Measurements from ENCODE around the gene ADAMTS6. TPM values are rescaled to one million over a fixed set of nuclear protein-coding genes. Genes with fewer than 3 reads are reported as not detected.

The ADAMTS6 gene
- polyA plus RNA-seq, 2 of the 4 experiments (the other 2 are of a cell fraction) = 0.22 to 0.66 TPM

DNA sequence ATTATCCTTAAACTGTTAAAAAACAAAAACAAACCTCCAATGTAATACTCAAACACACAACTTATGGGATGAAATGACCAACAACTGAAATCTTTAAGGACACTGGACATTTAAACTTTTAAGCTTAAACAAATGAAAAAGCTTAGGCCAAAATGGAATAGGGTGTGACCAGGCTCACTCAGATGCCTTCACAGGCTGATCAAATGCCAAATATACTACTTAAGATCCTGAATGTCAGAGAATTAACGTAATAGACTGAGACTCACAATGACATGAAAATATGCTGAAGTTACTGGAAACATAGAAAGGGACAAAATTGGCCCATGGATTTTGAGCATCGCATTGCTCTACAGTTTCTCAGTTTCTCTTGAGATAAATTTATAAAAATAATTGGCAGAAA lies 286.8 kb downstream of the ADAMTS6 start:
- ATAC-seq = no peak
- CTCF ChIA-PET = no interaction called here
- no peak overlapping the region for H3K4me3 ChIP-seq
- no peak for FAIRE-seq
- no peak overlapping the region for H3K27ac ChIP-seq
- no peak overlapping the region for H3K4me2 ChIP-seq
- WGBS (ENCODE audit: missing lambda C conversion rate) = 69% methylated on average over 2 of the region's 2 CpGs
- POLR2A ChIA-PET = no interaction called here
- peaks cover 27% of the 10 kb centered on the region; the same call in 2 of the 3 replicates for H3K4me1 ChIP-seq
- H3K9me3 ChIP-seq = no peaks in the 10 kb centered on the region
- TF ChIP-seq FOXS1 (CRISPR knock-in tag; IDR thresholded peaks at IDR 0.05) (no peak), POLR2AphosphoS2 (conservative IDR thresholded peaks at IDR 0.05; ENCODE audit: low read length) (no peak), HOXB5 (CRISPR knock-in tag; IDR thresholded peaks at IDR 0.05) (no peak), MYC (IDR thresholded peaks at IDR 0.05; ENCODE audit: borderline replicate concordance, low read length) (no peak), CHD2 (IDR thresholded peaks at IDR 0.05; ENCODE audit: low read length, partially characterized antibody) (no peak), PBX3 (IDR thresholded peaks at IDR 0.05) (no peak), EHMT2 (IDR thresholded peaks at IDR 0.05; ENCODE audit: low read depth) (no peak), TFCP2L1 (CRISPR knock-in tag; IDR thresholded peaks at IDR 0.05) (no peak), USF2 (IDR thresholded peaks at IDR 0.05) (no peak), REST (IDR thresholded peaks at IDR 0.05) (no peak), HES2 (IDR thresholded peaks at IDR 0.05) (no peak), CBX2 (IDR thresholded peaks at IDR 0.05; ENCODE audit: borderline replicate concordance, low read depth) (no peak), MAFK (IDR thresholded peaks at IDR 0.05; ENCODE audit: partially characterized antibody) (no peak), NFE2L2 (conservative IDR thresholded peaks at IDR 0.05; ENCODE audit: low read length) (no peak), HEYL (CRISPR knock-in tag; IDR thresholded peaks at IDR 0.05) (no peak), JUN (IDR thresholded peaks at IDR 0.05) (no peak), EP300 (IDR thresholded peaks at IDR 0.05) (no peak)
- TF ChIP-seq, protein P1, sequence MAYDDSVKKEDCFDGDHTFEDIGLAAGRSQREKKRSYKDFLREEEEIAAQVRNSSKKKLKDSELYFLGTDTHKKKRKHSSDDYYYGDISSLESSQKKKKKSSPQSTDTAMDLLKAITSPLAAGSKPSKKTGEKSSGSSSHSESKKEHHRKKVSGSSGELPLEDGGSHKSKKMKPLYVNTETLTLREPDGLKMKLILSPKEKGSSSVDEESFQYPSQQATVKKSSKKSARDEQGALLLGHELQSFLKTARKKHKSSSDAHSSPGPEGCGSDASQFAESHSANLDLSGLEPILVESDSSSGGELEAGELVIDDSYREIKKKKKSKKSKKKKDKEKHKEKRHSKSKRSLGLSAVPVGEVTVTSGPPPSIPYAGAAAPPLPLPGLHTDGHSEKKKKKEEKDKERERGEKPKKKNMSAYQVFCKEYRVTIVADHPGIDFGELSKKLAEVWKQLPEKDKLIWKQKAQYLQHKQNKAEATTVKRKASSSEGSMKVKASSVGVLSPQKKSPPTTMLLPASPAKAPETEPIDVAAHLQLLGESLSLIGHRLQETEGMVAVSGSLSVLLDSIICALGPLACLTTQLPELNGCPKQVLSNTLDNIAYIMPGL (CRISPR knock-in tag; IDR thresholded peaks at IDR 0.05; ENCODE audit: borderline replicate concordance) = no peak
- TF ChIP-seq, protein P2, sequence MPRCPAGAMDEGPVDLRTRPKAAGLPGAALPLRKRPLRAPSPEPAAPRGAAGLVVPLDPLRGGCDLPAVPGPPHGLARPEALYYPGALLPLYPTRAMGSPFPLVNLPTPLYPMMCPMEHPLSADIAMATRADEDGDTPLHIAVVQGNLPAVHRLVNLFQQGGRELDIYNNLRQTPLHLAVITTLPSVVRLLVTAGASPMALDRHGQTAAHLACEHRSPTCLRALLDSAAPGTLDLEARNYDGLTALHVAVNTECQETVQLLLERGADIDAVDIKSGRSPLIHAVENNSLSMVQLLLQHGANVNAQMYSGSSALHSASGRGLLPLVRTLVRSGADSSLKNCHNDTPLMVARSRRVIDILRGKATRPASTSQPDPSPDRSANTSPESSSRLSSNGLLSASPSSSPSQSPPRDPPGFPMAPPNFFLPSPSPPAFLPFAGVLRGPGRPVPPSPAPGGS (IDR thresholded peaks at IDR 0.05) = no peak
- DNase-seq (ENCODE audit: low read depth in 1 of 2, low spot score in 1 of 2) = no peak
